H9 (cell line): Measurements from ENCODE around the gene MGAT5B. TPM values are rescaled to one million over a fixed set of nuclear protein-coding genes. Genes with fewer than 3 reads are reported as not detected.

Source experiments
- DNase-seq: peaks from one replicate; pipeline ENCODE4 v3.0.0-alpha.2; 2017
- H2AFZ ChIP-seq: one replicate; pipeline ENCODE4 v1.6.1; 2013; ENCODE audit warnings: mild to moderate bottlenecking, low read length, control low read depth, moderate library complexity
- H2AK5ac ChIP-seq: 2 replicates; pipeline ENCODE4 v1.6.1; 2013; ENCODE audit warnings: low read length, control low read depth, mixed read lengths; ENCODE audit not compliant: insufficient read length
- H2BK120ac ChIP-seq: one replicate; pipeline ENCODE4 v1.6.1; 2013; ENCODE audit warnings: low read depth, mild to moderate bottlenecking, low read length, control low read depth, inconsistent platforms; ENCODE audit not compliant: poor library complexity, severe bottlenecking
- H2BK12ac ChIP-seq: 2 replicates; pipeline ENCODE4 v1.6.1; 2013; ENCODE audit warnings: low read length, control low read depth, mixed read lengths, low read depth; ENCODE audit not compliant: insufficient read length
- H2BK15ac ChIP-seq: 2 replicates; pipeline ENCODE4 v1.6.1; 2013; ENCODE audit warnings: low read depth, low read length, control low read depth
- H2BK20ac ChIP-seq: one replicate; pipeline ENCODE4 v1.6.1; 2013; ENCODE audit warnings: low read depth, mild to moderate bottlenecking, low read length, control low read depth, inconsistent platforms; ENCODE audit not compliant: poor library complexity, severe bottlenecking
- H2BK5ac ChIP-seq: 2 replicates; pipeline ENCODE4 v1.6.1; 2013; ENCODE audit warnings: low read length, control low read depth, mixed read lengths; ENCODE audit not compliant: insufficient read length
- H3K14ac ChIP-seq: 2 replicates; pipeline ENCODE4 v1.6.1; 2013; ENCODE audit warnings: low read length, control low read depth; ENCODE audit not compliant: insufficient read depth
- H3K18ac ChIP-seq: 2 replicates; pipeline ENCODE4 v1.6.1; 2013; ENCODE audit warnings: low read depth, mild to moderate bottlenecking, mixed read lengths, low read length, control low read depth; ENCODE audit not compliant: insufficient read length
- H3K23ac ChIP-seq: 2 replicates; pipeline ENCODE4 v1.6.1; 2013; ENCODE audit warnings: low read length, control low read depth, mixed read lengths, low read depth; ENCODE audit not compliant: insufficient read length
- H3K23me2 ChIP-seq: 2 replicates; pipeline ENCODE4 v1.6.1; 2013; ENCODE audit warnings: low read depth, mild to moderate bottlenecking, mixed read lengths, low read length, control low read depth; ENCODE audit not compliant: insufficient read length, poor library complexity, severe bottlenecking
- H3K27ac ChIP-seq: 2 replicates; pipeline ENCODE4 v1.5.1; 2013; ENCODE audit warnings: low read length, control low read depth, mixed read lengths, low read depth; ENCODE audit not compliant: insufficient read length
- H3K27me3 ChIP-seq: 2 replicates; pipeline ENCODE4 v1.6.1; 2013; ENCODE audit warnings: low read length, control low read depth, inconsistent platforms; ENCODE audit not compliant: insufficient read depth
- H3K4ac ChIP-seq: 2 replicates; pipeline ENCODE4 v1.6.1; 2013; ENCODE audit warnings: low read depth, mild to moderate bottlenecking, control low read depth, inconsistent platforms, low read length, moderate library complexity
- H3K4me1 ChIP-seq: 2 replicates; pipeline ENCODE4 v1.6.1; 2013; ENCODE audit warnings: low read length, control low read depth, inconsistent platforms; ENCODE audit not compliant: insufficient read depth
- H3K4me2 ChIP-seq: 2 replicates; pipeline ENCODE4 v1.6.1; 2013; ENCODE audit warnings: low read length, control low read depth, mixed read lengths; ENCODE audit not compliant: insufficient read length, insufficient read depth
- H3K56ac ChIP-seq: 2 replicates; pipeline ENCODE4 v1.6.1; 2013; ENCODE audit warnings: low read depth, mild to moderate bottlenecking, mixed read lengths, low read length, control low read depth; ENCODE audit not compliant: insufficient read length
- H3K79me1 ChIP-seq: 2 replicates; pipeline ENCODE4 v1.6.1; 2013; ENCODE audit warnings: low read depth, mild to moderate bottlenecking, moderate library complexity, low read length, control low read depth, inconsistent platforms; ENCODE audit not compliant: insufficient read depth, poor library complexity, severe bottlenecking
- H3K79me2 ChIP-seq: 2 replicates; pipeline ENCODE4 v1.6.1; 2013; ENCODE audit warnings: low read length, control low read depth, inconsistent platforms; ENCODE audit not compliant: insufficient read depth
- H3K9ac ChIP-seq: 2 replicates; pipeline ENCODE4 v1.6.1; 2013; ENCODE audit warnings: low read length, control low read depth, mixed read lengths; ENCODE audit not compliant: insufficient read length; ENCODE audit errors: extremely low read depth
- H3K9me3 ChIP-seq: one replicate; pipeline ENCODE4 v1.6.1; 2013; ENCODE audit warnings: low read depth, low read length, inconsistent platforms; ENCODE audit not compliant: control insufficient read depth
- H3T11ph ChIP-seq: one replicate; pipeline ENCODE4 v1.6.1; 2013; ENCODE audit warnings: mild to moderate bottlenecking, low read length, control low read depth, inconsistent platforms
- H4K20me1 ChIP-seq: one replicate; pipeline ENCODE4 v1.6.1; 2013; ENCODE audit not compliant: control insufficient read depth, insufficient read length, insufficient read depth
- H4K5ac ChIP-seq: 2 replicates; pipeline ENCODE4 v1.6.1; 2013; ENCODE audit warnings: low read depth, mild to moderate bottlenecking, mixed read lengths, low read length, control low read depth; ENCODE audit not compliant: insufficient read length
- H4K8ac ChIP-seq: replicated peaks from 2 replicates; pipeline ENCODE4 v1.6.1; 2013; ENCODE audit warnings: low read length, control low read depth, mixed read lengths, low read depth; ENCODE audit not compliant: insufficient read length
- H4K91ac ChIP-seq: 2 replicates; pipeline ENCODE4 v1.6.1; 2013; ENCODE audit warnings: low read depth, mild to moderate bottlenecking, moderate library complexity, mixed read lengths, low read length, control low read depth; ENCODE audit not compliant: insufficient read length
- H3K27ac Mint-ChIP-seq, 3 experiments: 2 replicates in 2 of 3; 3 replicates in 1 of 3; pipeline ENCODE4 v1.8.0; 2020 to 2021; ENCODE audit warnings: mixed read lengths in 3 of 3, mild to moderate bottlenecking in 1 of 3, moderate library complexity in 1 of 3
- H3K27me3 Mint-ChIP-seq: 2 replicates; pipeline ENCODE4 v1.8.0; 2021; ENCODE audit warnings: low read depth, mild to moderate bottlenecking, moderate library complexity, mixed read lengths
- H3K36me3 Mint-ChIP-seq, 3 experiments: 2 replicates in 2 of 3; 3 replicates in 1 of 3; pipeline ENCODE4 v1.8.0; 2020 to 2021; ENCODE audit warnings: low read depth in 3 of 3, mixed read lengths in 3 of 3; ENCODE audit not compliant: insufficient read depth in 1 of 3
- H3K4me1 Mint-ChIP-seq, 2 experiments: 2 replicates each; pipeline ENCODE4 v1.8.0; 2020; ENCODE audit warnings: mixed read lengths in 2 of 2
- H3K4me3 Mint-ChIP-seq, 2 experiments: 2 replicates in 1 of 2; 3 replicates in 1 of 2; pipeline ENCODE4 v1.8.0; 2020 to 2021; ENCODE audit warnings: mild to moderate bottlenecking in 2 of 2, mixed read lengths in 2 of 2, moderate library complexity in 1 of 2
- H3K9me3 Mint-ChIP-seq, 2 experiments: 2 replicates in 1 of 2; 3 replicates in 1 of 2; pipeline ENCODE4 v1.8.0; 2020; ENCODE audit warnings: mild to moderate bottlenecking in 2 of 2, mixed read lengths in 2 of 2, moderate library complexity in 1 of 2
- WGBS: extraction: QIAGEN DNeasy Blood & Tissue Kit; methylation state at CpG from one replicate; pipeline ENCODE4 v1.1.7; 2013; ENCODE audit warnings: missing lambda C conversion rate, low lambda C conversion rate, mixed read lengths; ENCODE audit not compliant: insufficient read length; ENCODE audit errors: extremely low coverage; 5-methylcytosine and 5-hydroxymethylcytosine counted together
- total RNA-seq: library from RNA; stranded (reverse); gene quantifications from 2 replicates; pipeline ENCODE4 v1.2.1, GENCODE V29; 2021
- TF ChIP-seq, protein P1 (sequence below): fragments of 200-600 bp; sonication (generic); conservative IDR thresholded peaks from 3 replicates; pipeline ENCODE4 v1.8.0; 2021; ENCODE audit warnings: antibody characterized with exemption, mild to moderate bottlenecking

The MGAT5B gene
- total RNA-seq, 1 experiment from 2014 or later, result 4.9 TPM

DNA sequence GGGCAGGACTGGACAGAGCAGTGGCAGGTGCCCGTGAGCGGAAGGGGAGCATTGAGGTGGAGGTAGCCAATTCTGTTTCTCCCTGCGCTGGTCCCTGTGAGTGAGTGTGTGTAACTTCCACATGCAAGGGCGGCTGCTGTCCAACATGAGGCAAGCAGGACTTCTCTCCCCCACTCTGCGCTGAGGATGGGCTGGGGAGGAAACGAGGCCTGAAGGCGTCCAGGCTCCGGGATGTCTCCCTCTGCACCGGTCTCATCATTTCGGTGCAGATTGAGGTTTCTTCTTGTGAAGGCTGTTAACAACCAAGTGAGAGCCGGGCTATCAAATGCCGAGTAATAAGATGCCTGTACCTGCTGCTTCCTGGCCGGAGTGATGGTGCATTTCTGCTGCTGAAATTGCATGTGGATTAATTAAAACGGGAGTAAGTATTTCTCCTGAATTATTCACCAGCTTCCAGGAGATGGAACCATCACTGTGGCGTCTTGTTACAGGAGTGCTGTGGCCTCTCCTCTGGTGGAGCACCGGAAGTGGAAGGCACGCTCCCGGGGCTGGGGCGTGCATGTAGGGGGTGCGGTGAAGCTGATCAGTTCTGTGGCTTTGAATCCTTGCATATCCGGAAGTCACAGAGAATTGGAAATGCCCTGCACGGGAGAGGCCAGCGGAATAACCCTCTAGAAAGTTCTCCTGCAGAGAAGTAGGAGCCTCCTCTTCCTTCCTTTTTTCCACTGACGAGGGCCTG is 41.7 kb upstream of the MGAT5B start:
- H3K56ac ChIP-seq, result no peak overlapping the region

More for the DNA sequence above, 41.7 kb upstream of the MGAT5B start:
- no peaks in the 10 kb centered on the region for H3K79me2 ChIP-seq
- H3K23me2 ChIP-seq, result no peaks in the 10 kb centered on the region
- WGBS, result no CpG with 5 or more reads among the region's 24 CpGs
- no peak overlapping the region for H4K91ac ChIP-seq
- no peak overlapping the region for H2AFZ ChIP-seq
- H2BK15ac ChIP-seq, result no peak overlapping the region
- H3K9ac ChIP-seq, result no peak overlapping the region
- no peak overlapping the region for H2BK12ac ChIP-seq
- no peak overlapping the region for H2BK5ac ChIP-seq
- H3K79me1 ChIP-seq, result no peaks in the 10 kb centered on the region
- Mint-ChIP-seq H3K4me1 (no peaks in the 10 kb centered on the region), H3K4me3 (no peak overlapping the region), H3K27ac (no peak overlapping the region), H3K36me3 (no peaks in the 10 kb centered on the region), H3K27me3 (peaks cover 6% of the 10 kb centered on the region), H3K9me3 (no peaks in the 10 kb centered on the region)
- TF ChIP-seq, protein P1, sequence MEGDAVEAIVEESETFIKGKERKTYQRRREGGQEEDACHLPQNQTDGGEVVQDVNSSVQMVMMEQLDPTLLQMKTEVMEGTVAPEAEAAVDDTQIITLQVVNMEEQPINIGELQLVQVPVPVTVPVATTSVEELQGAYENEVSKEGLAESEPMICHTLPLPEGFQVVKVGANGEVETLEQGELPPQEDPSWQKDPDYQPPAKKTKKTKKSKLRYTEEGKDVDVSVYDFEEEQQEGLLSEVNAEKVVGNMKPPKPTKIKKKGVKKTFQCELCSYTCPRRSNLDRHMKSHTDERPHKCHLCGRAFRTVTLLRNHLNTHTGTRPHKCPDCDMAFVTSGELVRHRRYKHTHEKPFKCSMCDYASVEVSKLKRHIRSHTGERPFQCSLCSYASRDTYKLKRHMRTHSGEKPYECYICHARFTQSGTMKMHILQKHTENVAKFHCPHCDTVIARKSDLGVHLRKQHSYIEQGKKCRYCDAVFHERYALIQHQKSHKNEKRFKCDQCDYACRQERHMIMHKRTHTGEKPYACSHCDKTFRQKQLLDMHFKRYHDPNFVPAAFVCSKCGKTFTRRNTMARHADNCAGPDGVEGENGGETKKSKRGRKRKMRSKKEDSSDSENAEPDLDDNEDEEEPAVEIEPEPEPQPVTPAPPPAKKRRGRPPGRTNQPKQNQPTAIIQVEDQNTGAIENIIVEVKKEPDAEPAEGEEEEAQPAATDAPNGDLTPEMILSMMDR, result no peak
- no peak for DNase-seq
- no peak overlapping the region for H4K5ac ChIP-seq
- H2BK120ac ChIP-seq, result no peak overlapping the region
- H3K18ac ChIP-seq, result no peak overlapping the region
- H3K27me3 ChIP-seq, result no peaks in the 10 kb centered on the region
- no peak overlapping the region for H3T11ph ChIP-seq
- no peak overlapping the region for H3K4me2 ChIP-seq
- no peak overlapping the region for H2AK5ac ChIP-seq
- no peak overlapping the region for H3K4ac ChIP-seq
- H4K8ac ChIP-seq, result no peak overlapping the region
- no peak overlapping the region for H3K27ac ChIP-seq
- H3K14ac ChIP-seq, result no peak overlapping the region
- H3K23ac ChIP-seq, result no peak overlapping the region
- no peaks in the 10 kb centered on the region for H4K20me1 ChIP-seq
- H3K4me1 ChIP-seq, result no peaks in the 10 kb centered on the region
- no peak overlapping the region for H2BK20ac ChIP-seq
- H3K9me3 ChIP-seq, result no peaks in the 10 kb centered on the region
